ENCODE results near the gene AQP11.
"Not testable (repeated sequence)": the region's sequence is repeated elsewhere in the genome, so short reads cannot be mapped to it uniquely, and the experiment has no call there.

Gene AQP11

GRCh38 chr11:77592727-77593126 is 3.0 kb downstream of the AQP11 start:
- no peak for DNase-seq (ENCODE audit: low spot score)

GRCh38 chr11:77593883-77594282 is 4.1 kb downstream of the AQP11 start:
- no peak for DNase-seq (ENCODE audit: low spot score)

- DNase-seq (ENCODE audit: low spot score): no peak
Measured at GRCh38 chr11:77596626-77597025, 6.9 kb downstream of the AQP11 start.

- DNase-seq (ENCODE audit: low spot score): no peak
Measured at GRCh38 chr11:77598195-77598594, 8.4 kb downstream of the AQP11 start.

GRCh38 chr11:77602381-77603088 is 12.8 kb downstream of the AQP11 start:
- no peak for DNase-seq (ENCODE audit: low spot score)

GRCh38 chr11:77604281-77604680 is 14.5 kb downstream of the AQP11 start:
- no peak for DNase-seq (ENCODE audit: low spot score)

- DNase-seq (ENCODE audit: low spot score): no peak
Measured at GRCh38 chr11:77609234-77609633, 19.5 kb downstream of the AQP11 start.

- no peak for DNase-seq (ENCODE audit: low spot score)
Measured at GRCh38 chr11:77611921-77612320, 22.2 kb downstream of the AQP11 start.

- no peak for DNase-seq (ENCODE audit: low spot score)
Measured at GRCh38 chr11:77617892-77618291, 28.1 kb downstream of the AQP11 start.

- DNase-seq (ENCODE audit: low spot score): peak; percentile 57
Measured at GRCh38 chr11:77619576-77620198, 29.9 kb downstream of the AQP11 start.

- DNase-seq (ENCODE audit: low spot score): no peak
Measured at GRCh38 chr11:77630157-77630710, 40.5 kb downstream of the AQP11 start.

GRCh38 chr11:77633926-77634325 is 44.2 kb downstream of the AQP11 start:
- not testable (repeated sequence) for DNase-seq (ENCODE audit: low spot score)

GRCh38 chr11:77636731-77637344 is 47.1 kb downstream of the AQP11 start:
- DNase-seq (ENCODE audit: low spot score): no peak

- peak; percentile 84 for DNase-seq (ENCODE audit: low spot score)
Measured at GRCh38 chr11:77637345-77638165, 47.8 kb downstream of the AQP11 start, which contains the start of gene CLNS1A. TSS of gene CLNS1A (minus strand) at chr11:77637794. CDS start at chr11:77637714, 80 bp downstream.

- no peak for DNase-seq (ENCODE audit: low spot score)
Measured at GRCh38 chr11:77642228-77642627, 52.5 kb downstream of the AQP11 start.

GRCh38 chr11:77644887-77645286 is 55.1 kb downstream of the AQP11 start:
- DNase-seq (ENCODE audit: low spot score): no peak

GRCh38 chr11:77647654-77648305 is 58.0 kb downstream of the AQP11 start:
- DNase-seq (ENCODE audit: low spot score): no peak

GRCh38 chr11:77650123-77650522 is 60.4 kb downstream of the AQP11 start:
- no peak for DNase-seq (ENCODE audit: low spot score)

GRCh38 chr11:77654770-77655434 is 65.1 kb downstream of the AQP11 start:
- no peak for DNase-seq (ENCODE audit: low spot score)

- DNase-seq (ENCODE audit: low spot score): no peak
Measured at GRCh38 chr11:77656362-77656761, 66.6 kb downstream of the AQP11 start.
